Caco-2 (cell line): ENCODE data around the gene TMED4. TPM values are rescaled to one million over a fixed set of nuclear protein-coding genes. Genes with fewer than 3 reads are reported as not detected.

Experiments
- BruUV-seq: library from RNA; stranded (reverse); fragments of 400-500 nt; replicated peaks from 2 replicates; lab custom pipeline; 2021; lab: Mats Ljungman, UMichigan
- CTCF ChIA-PET: fragments of 300-600 bp; sonication (Branson Sonifier 250); formaldehyde crosslinking; loops from one replicate; lab custom pipeline; 2022; ENCODE audit warnings: antibody characterized with exemption; lab: Charles Lee
- POLR2A ChIA-PET: fragments of 300-600 bp; sonication (Branson Sonifier 250); formaldehyde crosslinking; loops from one replicate; lab custom pipeline; 2022; ENCODE audit warnings: antibody characterized with exemption; lab: Charles Lee
- DNase-seq, 2 experiments: peaks; one replicate each; pipeline versions ENCODE4 v3.0.0 to v3.0.0-alpha.2; 2020 to 2022
- H3K27me3 ChIP-seq: replicated peaks from 2 replicates; pipeline ENCODE4 v1.6.0; 2011; ENCODE audit warnings: low read length; ENCODE audit not compliant: control insufficient read depth, insufficient read depth
- H3K36me3 ChIP-seq: 2 replicates; pipeline ENCODE4 v1.5.1; 2011; ENCODE audit warnings: low read length; ENCODE audit not compliant: control insufficient read depth, insufficient read depth
- H3K4me1 ChIP-seq: fragments of 250-450 bp; sonication (Bioruptor Pico); 2 replicates; pipeline ENCODE4 v1.5.1; 2020; ENCODE audit warnings: mild to moderate bottlenecking
- H3K4me3 ChIP-seq: 2 replicates; pipeline ENCODE4 v1.5.1; 2011; ENCODE audit warnings: low read depth, mild to moderate bottlenecking, control low read depth, low read length
- H3K9me3 ChIP-seq: fragments of 250-450 bp; sonication (Bioruptor Pico); 2 replicates; pipeline ENCODE4 v1.5.1; 2020; ENCODE audit warnings: mild to moderate bottlenecking, moderate library complexity
- H3K27ac Mint-ChIP-seq: one replicate; pipeline ENCODE4 v1.8.0; 2022; ENCODE audit warnings: mixed read lengths; ENCODE audit not compliant: unreplicated experiment
- H3K27me3 Mint-ChIP-seq: one replicate; pipeline ENCODE4 v1.8.0; 2022; ENCODE audit warnings: mixed read lengths; ENCODE audit not compliant: insufficient read depth, unreplicated experiment
- H3K36me3 Mint-ChIP-seq: one replicate; pipeline ENCODE4 v1.8.0; 2022; ENCODE audit warnings: mild to moderate bottlenecking, mixed read lengths; ENCODE audit not compliant: insufficient read depth, unreplicated experiment
- H3K4me1 Mint-ChIP-seq: one replicate; pipeline ENCODE4 v1.8.0; 2022; ENCODE audit warnings: low read depth, mixed read lengths; ENCODE audit not compliant: unreplicated experiment
- H3K4me3 Mint-ChIP-seq: one replicate; pipeline ENCODE4 v1.8.0; 2022; ENCODE audit warnings: mild to moderate bottlenecking, moderate library complexity, mixed read lengths; ENCODE audit not compliant: unreplicated experiment
- H3K9me3 Mint-ChIP-seq: one replicate; pipeline ENCODE4 v1.8.0; 2022; ENCODE audit warnings: mixed read lengths; ENCODE audit not compliant: unreplicated experiment
- CTCF ChIP-seq, 2 experiments: fragments of 200-600 bp in 1 of 2; IDR thresholded peaks; 1 replicate in 1 of 2; 2 replicates in 1 of 2; pipeline versions ENCODE4 v1.5.1 to v1.8.0; 2011 to 2022; ENCODE audit warnings: antibody characterized with exemption in 1 of 2, control low read depth in 1 of 2, inconsistent platforms in 1 of 2, low read depth in 1 of 2, low read length in 1 of 2, mild to moderate bottlenecking in 1 of 2, moderate library complexity in 1 of 2; ENCODE audit not compliant: insufficient read depth in 1 of 2, severe bottlenecking in 1 of 2, unreplicated experiment in 1 of 2
- intact Hi-C: fragments of 100-400 bp; cut with micrococcal nuclease; formaldehyde crosslinking; loops from one replicate; pipeline ENCODE4 v1.10.0; 2022; ENCODE audit not compliant: unreplicated experiment
- total RNA-seq: library from RNA; stranded (reverse); gene quantifications from 2 replicates; pipeline ENCODE4 v1.2.3, GENCODE V29; 2022

TMED4 gene
- total RNA-seq, 1 experiment from 2014 or later, result 96.6 TPM

- Mint-ChIP-seq H3K27ac (no peak overlapping the region), H3K4me1 (peaks cover 6% of the 10 kb centered on the region), H3K9me3 (no peaks in the 10 kb centered on the region), H3K4me3 (no peak overlapping the region), H3K27me3 (no peaks in the 10 kb centered on the region), H3K36me3 (peaks cover 5% of the 10 kb centered on the region)
- no peak for DNase-seq
- no peak for TF ChIP-seq CTCF (IDR thresholded peaks at IDR 0.05; ENCODE audit: insufficient read depth in 1 of 2, low read depth in 1 of 2, low read length in 1 of 2, severe bottlenecking in 1 of 2, unreplicated experiment in 1 of 2)
- H3K4me3 ChIP-seq, result no peak overlapping the region
- no peaks in the 10 kb centered on the region; the same call in 1 of the 2 replicates for H3K36me3 ChIP-seq
- no peaks in the 10 kb centered on the region for H3K27me3 ChIP-seq
- CTCF ChIA-PET, result no interaction called here
- intact Hi-C loops, result loop anchor here (1.0 kb wide), 1 partner anchor 48 kb away; no protein-coding TSS in a partner anchor
- no TSS peak for BruUV-seq
- 0 out of 2 replicates have a peak, but pooled peaks cover under 1% of the 10 kb centered on the region for H3K9me3 ChIP-seq
- POLR2A ChIA-PET, result no interaction called here
- no peaks in the 10 kb centered on the region for H3K4me1 ChIP-seq
Measured at GRCh38 chr7:44530990-44531389, 51.0 kb downstream of the TMED4 start.

Other genes starting within 250 kb of the TMED4 start
- gene NUDCD3, start 91.6 kb downstream of the TMED4 start, total RNA-seq, result 103 and 116 TPM in 2 replicates
- 5.9 and 6.5 TPM in 2 replicates for gene NPC1L1, start 40.9 kb downstream of the TMED4 start, total RNA-seq
- 135 and 154 TPM in 2 replicates for gene DDX56, start 8.3 kb downstream of the TMED4 start, total RNA-seq
- gene OGDH, start 24.4 kb upstream of the TMED4 start, total RNA-seq, result 62.1 and 64.5 TPM in 2 replicates
- gene ZMIZ2, start 166.6 kb upstream of the TMED4 start, total RNA-seq, result 69.0 and 72.1 TPM in 2 replicates
- 2,104 and 2,207 TPM in 2 replicates for gene PPIA, start 214.4 kb upstream of the TMED4 start, total RNA-seq